ENCODE data around the gene FASTK.

The FASTK gene, protein sequence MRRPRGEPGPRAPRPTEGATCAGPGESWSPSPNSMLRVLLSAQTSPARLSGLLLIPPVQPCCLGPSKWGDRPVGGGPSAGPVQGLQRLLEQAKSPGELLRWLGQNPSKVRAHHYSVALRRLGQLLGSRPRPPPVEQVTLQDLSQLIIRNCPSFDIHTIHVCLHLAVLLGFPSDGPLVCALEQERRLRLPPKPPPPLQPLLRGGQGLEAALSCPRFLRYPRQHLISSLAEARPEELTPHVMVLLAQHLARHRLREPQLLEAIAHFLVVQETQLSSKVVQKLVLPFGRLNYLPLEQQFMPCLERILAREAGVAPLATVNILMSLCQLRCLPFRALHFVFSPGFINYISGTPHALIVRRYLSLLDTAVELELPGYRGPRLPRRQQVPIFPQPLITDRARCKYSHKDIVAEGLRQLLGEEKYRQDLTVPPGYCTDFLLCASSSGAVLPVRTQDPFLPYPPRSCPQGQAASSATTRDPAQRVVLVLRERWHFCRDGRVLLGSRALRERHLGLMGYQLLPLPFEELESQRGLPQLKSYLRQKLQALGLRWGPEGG

GRCh38 chr7:151080522-151081169, at the start of gene FASTK:
Gene FASTK, minus strand, starts transcription at chr7:151080809. Its CDS starts 43 bp downstream, at chr7:151080766.
- H3K27ac ChIP-seq, result peak within 1 kb of the TSS; percentile 99
- TF ChIP-seq, protein P1, sequence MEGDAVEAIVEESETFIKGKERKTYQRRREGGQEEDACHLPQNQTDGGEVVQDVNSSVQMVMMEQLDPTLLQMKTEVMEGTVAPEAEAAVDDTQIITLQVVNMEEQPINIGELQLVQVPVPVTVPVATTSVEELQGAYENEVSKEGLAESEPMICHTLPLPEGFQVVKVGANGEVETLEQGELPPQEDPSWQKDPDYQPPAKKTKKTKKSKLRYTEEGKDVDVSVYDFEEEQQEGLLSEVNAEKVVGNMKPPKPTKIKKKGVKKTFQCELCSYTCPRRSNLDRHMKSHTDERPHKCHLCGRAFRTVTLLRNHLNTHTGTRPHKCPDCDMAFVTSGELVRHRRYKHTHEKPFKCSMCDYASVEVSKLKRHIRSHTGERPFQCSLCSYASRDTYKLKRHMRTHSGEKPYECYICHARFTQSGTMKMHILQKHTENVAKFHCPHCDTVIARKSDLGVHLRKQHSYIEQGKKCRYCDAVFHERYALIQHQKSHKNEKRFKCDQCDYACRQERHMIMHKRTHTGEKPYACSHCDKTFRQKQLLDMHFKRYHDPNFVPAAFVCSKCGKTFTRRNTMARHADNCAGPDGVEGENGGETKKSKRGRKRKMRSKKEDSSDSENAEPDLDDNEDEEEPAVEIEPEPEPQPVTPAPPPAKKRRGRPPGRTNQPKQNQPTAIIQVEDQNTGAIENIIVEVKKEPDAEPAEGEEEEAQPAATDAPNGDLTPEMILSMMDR (conservative IDR thresholded peaks at IDR 0.05; ENCODE audit: low read depth), result no peak
- peak; percentile 87 for DNase-seq (ENCODE audit: low spot score)
- ChIA-PET CTCF (interaction anchor here (0.6 kb wide), 1 partner anchor 70 kb away, joined by 3 read pairs; no protein-coding TSS in a partner anchor), POLR2A (ENCODE audit: low non-redundant PET) (interaction anchor here (0.6 to 0.9 kb wide), 3 partner anchors 17 to 35 kb away, joined by 3 to 5 read pairs (median 3); no protein-coding TSS in a partner anchor)

DNA sequence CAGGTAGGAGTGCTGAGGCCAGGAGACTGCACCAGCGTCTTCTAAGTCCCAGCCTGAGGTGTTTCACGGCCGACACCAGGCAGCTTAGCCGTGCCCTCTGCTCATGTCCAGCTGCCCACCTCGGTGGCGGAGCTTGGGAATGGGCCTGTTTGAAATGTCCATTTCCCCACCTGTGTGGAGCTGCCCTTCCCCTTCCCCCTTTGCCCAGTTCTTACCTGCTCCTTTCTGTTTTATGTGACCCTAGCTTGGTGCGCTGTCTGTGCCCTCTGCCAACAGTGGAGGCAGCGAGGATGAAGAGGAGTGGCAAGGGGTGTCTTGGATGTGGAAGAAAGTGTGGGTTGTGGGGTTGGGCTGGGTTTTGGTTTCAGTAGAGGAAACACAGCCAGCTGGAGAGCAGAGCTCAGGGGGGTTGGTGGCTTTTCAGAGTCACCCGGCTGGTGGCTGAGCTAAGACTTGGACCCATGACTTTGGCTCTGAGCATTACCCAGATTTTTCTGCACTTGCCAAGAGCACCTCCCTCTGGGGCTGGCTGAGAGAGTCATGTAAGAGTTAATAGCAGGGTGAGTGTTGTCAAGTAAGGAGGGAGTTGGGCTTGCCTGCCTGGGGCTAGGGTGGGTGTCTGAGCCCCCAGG, 49.5 kb upstream of the FASTK start:
- DNase-seq (ENCODE audit: low spot score), result no peak
- TF ChIP-seq, protein P1 (conservative IDR thresholded peaks at IDR 0.05; ENCODE audit: low read depth), result no peak
- H3K27ac ChIP-seq, result peak overlapping the region; percentile 1; the same call in 1 of the 2 replicates
- POLR2A ChIA-PET (ENCODE audit: low non-redundant PET), result no interaction called here
- CTCF ChIA-PET, result interaction anchor here (0.5 kb wide), 1 partner anchor 42 kb away, joined by 5 read pairs; no protein-coding TSS in a partner anchor

DNA sequence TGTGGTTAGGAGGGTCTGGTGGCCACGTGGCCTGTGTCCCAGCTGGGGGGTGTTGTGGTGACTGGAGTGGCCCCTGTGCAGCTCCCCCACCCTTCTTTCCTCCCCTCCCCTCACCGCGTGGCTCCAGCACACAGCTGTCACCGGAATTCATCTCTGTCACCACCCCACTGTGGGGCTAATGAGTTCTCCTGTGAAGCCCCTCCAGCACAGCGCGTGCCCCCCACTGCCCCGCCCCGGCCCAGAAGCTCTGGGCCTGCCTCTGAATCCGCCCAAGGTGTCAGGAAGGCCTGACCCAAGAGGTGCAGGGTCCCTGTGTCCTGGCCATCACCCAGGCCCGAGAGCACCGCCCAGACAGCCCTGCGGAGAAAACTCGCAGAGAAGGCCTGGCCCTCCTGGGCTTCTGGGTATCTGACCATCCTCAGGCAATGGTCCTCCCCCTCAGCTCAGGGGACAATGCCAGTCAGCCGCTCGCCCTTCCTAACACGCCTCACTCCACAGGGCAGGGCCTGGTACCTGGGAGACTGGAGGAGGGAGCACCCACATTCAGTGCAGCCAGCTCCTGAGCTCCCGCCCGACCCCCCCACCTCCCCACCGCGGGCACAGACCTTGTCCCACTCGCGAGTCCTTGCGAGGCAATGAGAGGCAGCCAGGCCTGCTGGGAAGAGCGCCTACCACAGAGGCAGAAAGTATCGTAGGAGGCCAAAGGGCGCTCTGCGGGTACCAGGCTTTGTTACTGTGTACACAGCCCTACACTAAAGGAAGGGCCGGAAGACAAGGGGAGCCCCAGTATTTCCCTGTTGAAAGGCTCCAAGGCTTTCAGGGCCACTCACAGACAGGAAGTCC, 48.7 kb upstream of the FASTK start:
- no peak overlapping the region for H3K27ac ChIP-seq
- TF ChIP-seq, protein P1 (conservative IDR thresholded peaks at IDR 0.05; ENCODE audit: low read depth), result no peak
- CTCF ChIA-PET, result interaction anchor here (0.5 kb wide), 1 partner anchor 43 kb away, joined by 5 read pairs; no protein-coding TSS in a partner anchor
- POLR2A ChIA-PET (ENCODE audit: low non-redundant PET), result no interaction called here
- no peak for DNase-seq (ENCODE audit: low spot score)

DNA sequence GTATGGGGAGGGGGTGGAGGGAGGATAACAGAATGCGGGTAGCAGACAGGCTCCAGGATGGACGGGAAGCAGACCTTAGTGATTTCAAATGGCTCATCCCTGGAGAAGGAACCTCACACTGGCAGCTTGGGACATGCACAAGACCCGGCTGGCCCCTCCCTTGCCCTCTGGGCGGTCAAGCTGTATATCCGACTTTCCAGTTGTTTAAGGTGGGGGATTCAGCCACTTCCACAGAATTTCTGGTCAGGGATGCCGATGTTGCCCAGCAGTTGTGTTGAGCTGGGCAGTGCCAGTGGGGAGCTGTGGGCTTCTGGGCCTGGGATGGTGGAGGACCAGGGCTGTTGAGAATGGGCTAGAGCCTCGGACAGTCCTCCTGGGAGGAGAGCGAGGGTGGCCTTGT, 48.1 kb upstream of the FASTK start:
- ChIA-PET POLR2A (ENCODE audit: low non-redundant PET) (no interaction called here), CTCF (no interaction called here)
- H3K27ac ChIP-seq, result no peak overlapping the region
- TF ChIP-seq, protein P1 (conservative IDR thresholded peaks at IDR 0.05; ENCODE audit: low read depth), result no peak
- no peak for DNase-seq (ENCODE audit: low spot score)

DNA sequence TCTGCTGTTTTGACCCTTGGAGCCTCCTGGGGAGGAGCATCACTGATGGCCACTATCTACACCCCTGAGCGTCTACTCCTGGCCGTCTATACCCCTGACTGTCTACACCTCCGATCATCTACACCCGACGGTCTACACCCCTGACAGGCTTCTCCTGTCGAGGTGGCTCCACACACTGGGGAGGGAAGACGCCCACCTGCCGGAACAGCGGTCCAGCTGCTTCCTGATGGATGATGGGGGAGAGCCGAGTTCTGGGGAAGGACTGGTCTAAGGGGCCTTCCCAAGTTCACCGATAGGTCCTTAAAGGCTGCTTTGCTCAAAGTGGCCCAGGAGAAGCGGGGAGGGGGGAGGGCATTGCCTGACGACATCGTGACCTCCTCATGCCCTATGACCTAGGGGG, 47.5 kb upstream of the FASTK start:
- POLR2A ChIA-PET (ENCODE audit: low non-redundant PET), result no interaction called here
- TF ChIP-seq, protein P1 (conservative IDR thresholded peaks at IDR 0.05; ENCODE audit: low read depth), result no peak
- no peak for DNase-seq (ENCODE audit: low spot score)
- CTCF ChIA-PET, result interaction anchor here (0.7 kb wide), 1 partner anchor 182 kb away, joined by 3 read pairs; no protein-coding TSS in a partner anchor
- H3K27ac ChIP-seq, result no peak overlapping the region

All from RWPE1 (cell line).